Parathyroid adenoma (tissue), 2 donors: ENCODE results near the gene IL18.
A peak's percentile ranks its signal among the peaks of the same experiment; 100 is the strongest.

Experiments used
- H2AFZ ChIP-seq: fragments of 300-600 bp; sonication (generic); one replicate; pipeline ENCODE4 v1.7.0; 2017; ENCODE audit warnings: antibody characterized with exemption, mild to moderate bottlenecking
- H3K27ac ChIP-seq: fragments of 300-600 bp; sonication (generic); one replicate; pipeline ENCODE4 v1.7.0; 2017
- H3K27me3 ChIP-seq: fragments of 300-600 bp; sonication (generic); one replicate; pipeline ENCODE4 v1.7.0; 2017; ENCODE audit warnings: low read length; ENCODE audit not compliant: control insufficient read depth, insufficient read depth
- H3K36me3 ChIP-seq: fragments of 300-600 bp; sonication (generic); one replicate; pipeline ENCODE4 v1.7.0; 2017; ENCODE audit warnings: low read length; ENCODE audit not compliant: control insufficient read depth, insufficient read depth
- H3K4me1 ChIP-seq: fragments of 300-600 bp; sonication (generic); one replicate; pipeline ENCODE4 v1.7.0; 2017; ENCODE audit warnings: control low read depth
- H3K4me2 ChIP-seq: fragments of 300-600 bp; sonication (generic); one replicate; pipeline ENCODE4 v1.7.0; 2017; ENCODE audit warnings: low read length
- H3K4me3 ChIP-seq: fragments of 300-600 bp; sonication (generic); one replicate; pipeline ENCODE4 v1.7.0; 2017; ENCODE audit warnings: low read depth, low read length
- H3K79me2 ChIP-seq: fragments of 300-600 bp; sonication (generic); one replicate; pipeline ENCODE4 v1.7.0; 2017; ENCODE audit warnings: control low read depth
- H3K9ac ChIP-seq: fragments of 300-600 bp; sonication (generic); one replicate; pipeline ENCODE4 v1.7.0; 2017; ENCODE audit warnings: mild to moderate bottlenecking
- H3K9me3 ChIP-seq: fragments of 300-600 bp; sonication (generic); one replicate; pipeline ENCODE4 v1.7.0; 2017; ENCODE audit warnings: low read length; ENCODE audit not compliant: control insufficient read depth
- TF ChIP-seq, protein P1 (sequence below): fragments of 300-600 bp; sonication (generic); IDR thresholded peaks from one replicate; pipeline ENCODE4 v1.7.0; 2017; ENCODE audit warnings: antibody characterized with exemption, mild to moderate bottlenecking
- donor health status: primary hyperparathyroidism.

Gene IL18

DNA sequence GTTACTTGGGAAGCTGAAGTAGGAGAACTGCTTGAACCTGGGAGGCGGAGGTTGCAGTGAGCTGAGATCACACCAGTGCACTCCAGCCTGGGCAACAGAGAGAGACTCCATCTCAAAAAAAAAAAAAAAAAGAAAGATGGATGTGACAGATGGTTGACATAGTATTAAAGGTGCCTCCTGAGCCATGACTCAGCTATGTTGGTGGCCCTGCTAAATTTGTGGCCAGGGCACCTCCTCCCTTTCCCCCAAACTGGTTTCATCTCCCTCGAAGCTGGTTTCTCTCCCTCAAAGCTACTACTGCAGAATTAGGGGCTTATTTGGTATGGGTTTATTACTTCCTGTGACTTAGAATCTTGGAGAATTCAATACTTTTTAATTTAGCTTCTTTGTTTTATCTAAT lies 45.7 kb downstream of the IL18 start:
- H2AFZ ChIP-seq, result no peak overlapping the region

DNA sequence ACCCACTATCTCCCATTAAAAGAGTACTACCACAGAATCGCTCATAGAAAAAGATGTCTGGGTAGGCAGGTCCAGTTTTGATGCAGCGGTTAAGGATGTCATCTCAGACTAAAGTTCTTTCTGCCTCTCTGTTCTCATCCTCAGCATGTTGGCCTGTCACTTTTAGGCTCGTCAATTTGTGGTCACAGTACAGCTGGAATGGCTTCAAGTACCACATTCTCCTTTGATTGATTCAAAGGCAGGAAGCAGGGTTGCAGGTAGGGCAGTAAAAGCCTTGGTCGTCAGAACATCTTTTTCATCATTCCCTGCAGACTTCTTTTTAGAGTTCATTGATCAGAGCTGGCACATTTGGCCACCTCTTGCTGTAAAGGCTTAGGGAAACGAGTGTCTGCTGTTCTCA lies 48.5 kb downstream of the IL18 start:
- Histone ChIP-seq H3K79me2 (no peaks in the 10 kb centered on the region), H3K36me3 (no peaks in the 10 kb centered on the region), H3K9ac (no peak overlapping the region), H3K9me3 (no peaks in the 10 kb centered on the region), H2AFZ (no peak overlapping the region), H3K4me3 (no peak overlapping the region), H3K27ac (no peak overlapping the region), H3K4me1 (no peaks in the 10 kb centered on the region), H3K4me2 (no peak overlapping the region), H3K27me3 (no peaks in the 10 kb centered on the region)
- TF ChIP-seq, protein P1, sequence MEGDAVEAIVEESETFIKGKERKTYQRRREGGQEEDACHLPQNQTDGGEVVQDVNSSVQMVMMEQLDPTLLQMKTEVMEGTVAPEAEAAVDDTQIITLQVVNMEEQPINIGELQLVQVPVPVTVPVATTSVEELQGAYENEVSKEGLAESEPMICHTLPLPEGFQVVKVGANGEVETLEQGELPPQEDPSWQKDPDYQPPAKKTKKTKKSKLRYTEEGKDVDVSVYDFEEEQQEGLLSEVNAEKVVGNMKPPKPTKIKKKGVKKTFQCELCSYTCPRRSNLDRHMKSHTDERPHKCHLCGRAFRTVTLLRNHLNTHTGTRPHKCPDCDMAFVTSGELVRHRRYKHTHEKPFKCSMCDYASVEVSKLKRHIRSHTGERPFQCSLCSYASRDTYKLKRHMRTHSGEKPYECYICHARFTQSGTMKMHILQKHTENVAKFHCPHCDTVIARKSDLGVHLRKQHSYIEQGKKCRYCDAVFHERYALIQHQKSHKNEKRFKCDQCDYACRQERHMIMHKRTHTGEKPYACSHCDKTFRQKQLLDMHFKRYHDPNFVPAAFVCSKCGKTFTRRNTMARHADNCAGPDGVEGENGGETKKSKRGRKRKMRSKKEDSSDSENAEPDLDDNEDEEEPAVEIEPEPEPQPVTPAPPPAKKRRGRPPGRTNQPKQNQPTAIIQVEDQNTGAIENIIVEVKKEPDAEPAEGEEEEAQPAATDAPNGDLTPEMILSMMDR, result no peak

More for the DNA sequence above, 45.7 kb downstream of the IL18 start:
- Histone ChIP-seq H3K79me2 (no peaks in the 10 kb centered on the region), H3K4me1 (no peaks in the 10 kb centered on the region), H3K4me2 (no peak overlapping the region), H3K4me3 (no peak overlapping the region), H3K9me3 (no peaks in the 10 kb centered on the region), H3K27me3 (no peaks in the 10 kb centered on the region), H3K27ac (no peak overlapping the region), H3K9ac (no peak overlapping the region), H3K36me3 (no peaks in the 10 kb centered on the region)
- TF ChIP-seq, protein P1, result no peak

DNA sequence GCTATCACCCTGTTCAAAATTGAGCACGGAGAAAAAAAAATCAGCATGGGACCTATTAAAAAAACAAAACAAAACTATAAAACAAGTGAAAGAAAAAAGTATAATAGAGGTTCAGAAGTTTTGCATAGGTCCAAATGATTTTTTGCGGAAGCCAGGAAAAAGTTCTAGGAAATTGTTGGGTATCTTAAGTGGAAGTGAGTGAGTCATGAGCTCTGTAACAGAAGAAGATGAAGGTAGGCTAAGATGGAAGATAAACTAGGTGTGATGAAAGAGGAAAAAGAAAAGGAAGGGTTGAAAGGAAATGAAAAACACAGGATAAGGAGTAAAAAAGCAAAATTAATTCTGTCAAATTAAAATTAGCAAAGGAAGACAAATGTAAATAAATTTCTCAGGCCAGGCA lies 49.4 kb downstream of the IL18 start:
- H3K4me3 ChIP-seq, result no peak overlapping the region
- no peak overlapping the region for H3K27ac ChIP-seq
- H3K36me3 ChIP-seq, result no peaks in the 10 kb centered on the region
- TF ChIP-seq, protein P1, result no peak
- H3K79me2 ChIP-seq, result no peaks in the 10 kb centered on the region
- no peak overlapping the region for H3K9ac ChIP-seq
- no peaks in the 10 kb centered on the region for H3K9me3 ChIP-seq
- H3K4me1 ChIP-seq, result no peaks in the 10 kb centered on the region
- no peak overlapping the region for H2AFZ ChIP-seq
- no peaks in the 10 kb centered on the region for H3K27me3 ChIP-seq
- H3K4me2 ChIP-seq, result no peak overlapping the region

DNA sequence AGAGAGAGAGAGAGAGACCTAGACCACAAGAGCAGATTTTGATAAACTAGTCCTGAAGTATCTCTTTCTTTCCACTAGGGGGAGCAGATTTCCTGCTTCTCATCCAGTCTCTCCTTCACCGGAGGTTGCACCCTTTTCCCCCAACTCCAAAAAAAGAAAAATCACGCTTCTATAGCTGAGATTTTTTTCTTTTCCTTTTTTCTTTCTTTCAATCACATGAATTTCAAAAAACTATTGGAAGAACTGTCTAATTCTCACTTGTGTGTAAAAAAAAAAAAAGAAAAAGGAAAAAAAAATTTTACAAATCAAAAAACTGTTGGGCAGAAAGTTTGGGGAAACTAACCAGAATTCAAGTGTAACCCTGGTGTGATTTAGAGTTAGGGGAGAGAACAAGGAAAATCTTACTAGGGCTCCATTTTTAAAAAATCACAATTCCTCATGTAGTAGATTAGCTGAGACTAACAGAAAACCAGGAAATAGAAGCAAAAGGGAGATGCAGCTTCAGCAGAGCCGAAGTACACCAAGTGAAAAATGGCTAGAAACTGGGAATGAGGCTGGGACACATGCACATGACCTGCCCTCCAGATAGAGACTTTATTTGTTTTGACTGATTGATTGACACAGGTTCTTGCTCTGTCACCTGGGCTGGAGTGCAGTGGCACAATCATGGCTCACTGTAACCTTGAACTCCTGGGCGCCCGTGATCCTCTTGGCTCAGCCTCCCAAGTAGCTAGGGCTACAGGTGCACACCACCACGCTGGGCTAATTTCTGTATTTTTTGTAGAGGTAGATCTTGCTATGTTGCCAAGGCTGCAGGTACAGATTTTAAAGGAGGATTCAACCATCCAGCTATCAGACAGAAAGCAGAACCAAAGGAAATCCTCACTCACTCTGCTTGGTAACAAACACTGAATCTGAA lies 50.1 kb downstream of the IL18 start:
- no peak overlapping the region for H3K4me2 ChIP-seq
- no peaks in the 10 kb centered on the region for H3K4me1 ChIP-seq
- no peak overlapping the region for H3K9ac ChIP-seq
- no peak overlapping the region for H3K4me3 ChIP-seq
- H3K36me3 ChIP-seq, result no peaks in the 10 kb centered on the region
- H2AFZ ChIP-seq, result peak overlapping the region; percentile 46
- H3K27me3 ChIP-seq, result no peaks in the 10 kb centered on the region
- H3K79me2 ChIP-seq, result no peaks in the 10 kb centered on the region
- TF ChIP-seq, protein P1, result peak; percentile 40
- no peak overlapping the region for H3K27ac ChIP-seq
- H3K9me3 ChIP-seq, result no peaks in the 10 kb centered on the region

DNA sequence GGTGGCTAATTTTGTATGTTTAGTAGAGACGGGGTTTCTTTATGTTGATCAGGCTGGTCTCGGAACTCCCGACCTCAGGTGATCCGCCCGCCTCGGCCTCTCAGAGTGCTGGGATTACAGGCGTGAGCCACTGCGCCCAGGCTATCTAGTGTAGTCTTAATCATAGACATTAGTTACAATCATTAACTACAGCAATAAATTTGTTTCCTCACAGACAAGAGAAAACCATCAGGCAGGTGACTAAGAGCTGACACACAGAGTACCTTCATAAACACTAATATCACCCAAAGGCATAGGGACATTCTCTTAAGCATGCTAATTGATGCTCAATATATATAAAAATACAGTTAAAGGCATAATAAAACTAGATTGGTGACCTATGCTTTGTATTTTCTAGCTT lies 57.8 kb downstream of the IL18 start:
- Histone ChIP-seq H3K27ac (no peak overlapping the region), H3K4me3 (no peak overlapping the region), H3K4me1 (no peaks in the 10 kb centered on the region), H3K79me2 (no peaks in the 10 kb centered on the region), H3K36me3 (no peaks in the 10 kb centered on the region), H2AFZ (no peak overlapping the region), H3K27me3 (no peaks in the 10 kb centered on the region), H3K9me3 (no peaks in the 10 kb centered on the region), H3K4me2 (no peak overlapping the region), H3K9ac (no peak overlapping the region)
- TF ChIP-seq, protein P1, result no peak
